Natural killer cell (primary cell): Measurements from ENCODE around the gene BEND7. TPM values are rescaled to one million over a fixed set of nuclear protein-coding genes. Genes with fewer than 3 reads are reported as not detected.

Experiments used
- ATAC-seq, 3 donors: fragments of 150-1000 bp in 2 of 3; fragments of 200-7000 bp in 1 of 3; cut with Tn5 transposase; 1 replicate in 1 of 3; 2 replicates in 2 of 3; pipeline ENCODE4 v1.10.0; 2021; ENCODE audit warnings: mild to moderate bottlenecking in 2 of 3, moderate library complexity in 2 of 3
- DNase-seq, 2 donors: peaks; one replicate each; pipeline versions ENCODE4 v3.0.0 to v3.0.0-alpha.2; 2013 to 2021; ENCODE audit warnings: mixed read lengths in 1 of 2
- H3K27ac ChIP-seq: one replicate; pipeline ENCODE4 v1.5.1; 2013; ENCODE audit warnings: mild to moderate bottlenecking, low read length
- H3K27me3 ChIP-seq: one replicate; pipeline ENCODE4 v1.6.1; 2013; ENCODE audit warnings: low read length; ENCODE audit not compliant: control insufficient read depth, insufficient read depth
- H3K36me3 ChIP-seq: one replicate; pipeline ENCODE4 v1.6.1; 2013; ENCODE audit warnings: low read length; ENCODE audit not compliant: control insufficient read depth, insufficient read depth
- H3K4me1 ChIP-seq: one replicate; pipeline ENCODE4 v1.6.1; 2013; ENCODE audit warnings: low read length; ENCODE audit not compliant: control insufficient read depth, insufficient read depth
- H3K4me3 ChIP-seq: one replicate; pipeline ENCODE4 v1.5.1; 2013; ENCODE audit warnings: low read length
- H3K9me3 ChIP-seq: one replicate; pipeline ENCODE4 v1.6.1; 2013; ENCODE audit warnings: low read length; ENCODE audit not compliant: control insufficient read depth, insufficient read depth
- H3K27ac Mint-ChIP-seq, 2 donors: one replicate each; pipeline ENCODE4 v1.8.0; 2022; ENCODE audit warnings: mild to moderate bottlenecking in 2 of 2, mixed read lengths in 2 of 2, moderate library complexity in 1 of 2
- H3K27me3 Mint-ChIP-seq, 2 donors: one replicate each; pipeline ENCODE4 v1.8.0; 2022; ENCODE audit warnings: low read depth in 2 of 2, mixed read lengths in 2 of 2
- H3K36me3 Mint-ChIP-seq: one replicate; pipeline ENCODE4 v1.8.0; 2022; ENCODE audit warnings: mixed read lengths
- H3K4me1 Mint-ChIP-seq, 2 donors: one replicate each; pipeline ENCODE4 v1.8.0; 2022; ENCODE audit warnings: mixed read lengths in 2 of 2
- H3K4me3 Mint-ChIP-seq: one replicate; pipeline ENCODE4 v1.8.0; 2022; ENCODE audit warnings: mild to moderate bottlenecking, moderate library complexity, mixed read lengths
- H3K9me3 Mint-ChIP-seq, 2 donors: one replicate each; pipeline ENCODE4 v1.8.0; 2022; ENCODE audit warnings: mixed read lengths in 2 of 2
- WGBS: methylation state at CpG from one replicate; pipeline ENCODE4 v1.1.7; 2013; ENCODE audit warnings: missing lambda C conversion rate; ENCODE audit not compliant: insufficient coverage; 5-methylcytosine and 5-hydroxymethylcytosine counted together
- intact Hi-C: fragments of 100-400 bp; cut with micrococcal nuclease; formaldehyde crosslinking; loops from one replicate; pipeline ENCODE4 v1.14.2; 2022
- total RNA-seq, 4 donors: library from RNA; stranded (reverse); fragments of 120-200 nt in 1 of 4; gene quantifications; one replicate each; pipeline versions ENCODE4 v1.2.3 to v1.2.4, GENCODE V29; 2013 to 2022
- TF ChIP-seq, protein P1 (sequence below): fragments of 200-600 bp; IDR thresholded peaks from one replicate; pipeline ENCODE4 v1.8.0; 2022; ENCODE audit warnings: antibody characterized with exemption

The BEND7 gene
- total RNA-seq, 3 donors from 2014 or later (not counting 1 experiment from before 2014, with no cell fraction given), result 0.38 TPM; not detected in 2

DNA sequence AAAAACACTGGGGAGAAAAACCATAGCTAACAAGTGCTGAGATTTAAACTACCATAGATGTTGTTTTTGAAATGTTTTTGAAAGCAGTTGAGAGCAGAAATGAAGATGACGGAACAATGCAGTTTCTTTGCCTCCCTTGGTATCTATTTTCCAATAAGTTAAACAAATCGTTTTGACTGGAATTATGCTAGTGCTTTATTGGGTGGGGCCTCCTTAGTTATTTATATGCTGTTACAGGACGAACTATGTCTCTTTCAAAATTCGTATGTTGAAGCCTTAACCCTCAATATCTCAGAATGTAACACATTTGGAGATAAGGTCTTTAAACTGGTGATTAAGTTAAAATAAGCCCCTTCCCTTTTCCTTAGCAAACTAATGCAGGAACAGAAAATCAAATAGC is 135.2 kb downstream of the BEND7 start:
- no peak for ATAC-seq
- TF ChIP-seq, protein P1, sequence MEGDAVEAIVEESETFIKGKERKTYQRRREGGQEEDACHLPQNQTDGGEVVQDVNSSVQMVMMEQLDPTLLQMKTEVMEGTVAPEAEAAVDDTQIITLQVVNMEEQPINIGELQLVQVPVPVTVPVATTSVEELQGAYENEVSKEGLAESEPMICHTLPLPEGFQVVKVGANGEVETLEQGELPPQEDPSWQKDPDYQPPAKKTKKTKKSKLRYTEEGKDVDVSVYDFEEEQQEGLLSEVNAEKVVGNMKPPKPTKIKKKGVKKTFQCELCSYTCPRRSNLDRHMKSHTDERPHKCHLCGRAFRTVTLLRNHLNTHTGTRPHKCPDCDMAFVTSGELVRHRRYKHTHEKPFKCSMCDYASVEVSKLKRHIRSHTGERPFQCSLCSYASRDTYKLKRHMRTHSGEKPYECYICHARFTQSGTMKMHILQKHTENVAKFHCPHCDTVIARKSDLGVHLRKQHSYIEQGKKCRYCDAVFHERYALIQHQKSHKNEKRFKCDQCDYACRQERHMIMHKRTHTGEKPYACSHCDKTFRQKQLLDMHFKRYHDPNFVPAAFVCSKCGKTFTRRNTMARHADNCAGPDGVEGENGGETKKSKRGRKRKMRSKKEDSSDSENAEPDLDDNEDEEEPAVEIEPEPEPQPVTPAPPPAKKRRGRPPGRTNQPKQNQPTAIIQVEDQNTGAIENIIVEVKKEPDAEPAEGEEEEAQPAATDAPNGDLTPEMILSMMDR, result no peak
- no peaks in the 10 kb centered on the region for H3K9me3 ChIP-seq
- intact Hi-C loops, result no loop called here
- Mint-ChIP-seq H3K27me3 (peaks cover 9 to 11% of the 10 kb centered on the region in 2 donors), H3K27ac (no peak overlapping the region), H3K4me3 (no peak overlapping the region), H3K36me3 (no peaks in the 10 kb centered on the region), H3K4me1 (no peaks in the 10 kb centered on the region), H3K9me3 (no peaks in the 10 kb centered on the region)
- H3K4me1 ChIP-seq, result no peaks in the 10 kb centered on the region
- H3K4me3 ChIP-seq, result no peak overlapping the region
- H3K27me3 ChIP-seq, result no peaks in the 10 kb centered on the region
- no peak overlapping the region for H3K27ac ChIP-seq
- no peak for DNase-seq
- WGBS, result 100% methylated on average over 2 of the region's 4 CpGs
- no peaks in the 10 kb centered on the region for H3K36me3 ChIP-seq

DNA sequence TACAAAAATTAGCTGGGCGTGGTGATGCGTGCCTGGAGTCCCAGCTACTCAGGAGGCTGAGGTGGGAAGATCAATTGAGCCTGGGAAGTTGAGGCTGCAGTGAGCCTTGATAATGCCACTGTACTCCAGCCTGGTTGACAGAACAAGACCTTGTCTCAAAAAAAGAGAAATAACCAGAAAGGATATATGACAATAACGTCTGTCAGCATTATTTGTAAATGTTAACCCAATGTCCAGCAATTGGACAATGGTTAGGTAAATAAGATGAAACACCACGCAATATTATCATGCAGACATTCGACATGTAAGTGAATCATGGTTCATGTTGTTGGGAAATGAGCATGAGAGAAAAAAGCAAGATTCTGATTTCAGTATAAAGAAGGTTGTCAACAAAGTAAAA is 136.1 kb downstream of the BEND7 start:
- Mint-ChIP-seq H3K36me3 (no peaks in the 10 kb centered on the region), H3K9me3 (no peaks in the 10 kb centered on the region)

More for the DNA sequence above, 136.1 kb downstream of the BEND7 start:
- no peak for ATAC-seq
- no peak overlapping the region for H3K4me3 Mint-ChIP-seq
- H3K27ac Mint-ChIP-seq, result no peak overlapping the region
- H3K4me1 Mint-ChIP-seq, result no peaks in the 10 kb centered on the region
- Histone ChIP-seq H3K9me3 (no peaks in the 10 kb centered on the region), H3K4me3 (no peak overlapping the region), H3K36me3 (no peaks in the 10 kb centered on the region), H3K4me1 (no peaks in the 10 kb centered on the region), H3K27ac (no peak overlapping the region), H3K27me3 (no peaks in the 10 kb centered on the region)
- TF ChIP-seq, protein P1, result no peak
- intact Hi-C loops, result no loop called here
- WGBS, result 94% methylated on average over 5 of the region's 5 CpGs
- H3K27me3 Mint-ChIP-seq, result peaks cover 9 to 11% of the 10 kb centered on the region in 2 donors
- no peak for DNase-seq

Other genes with a start within 250 kb of the BEND7 start
- gene PHYH, start 228.9 kb downstream of the BEND7 start, total RNA-seq, result 1 to 10 TPM; 6.9 to 7.3 (median 7.2) TPM
- 10 to 100 TPM; 20.4 to 28.2 (median 23.4) TPM for gene SEPHS1, start 180.7 kb downstream of the BEND7 start, total RNA-seq
- 10 to 100 TPM; 29.5 to 39.3 (median 35.1) TPM for gene PRPF18, start 58.0 kb upstream of the BEND7 start, total RNA-seq